Posterior vena cava (tissue), 2 donors: Measurements from ENCODE around the gene FBXL7. TPM values are rescaled to one million over a fixed set of nuclear protein-coding genes. Genes with fewer than 3 reads are reported as not detected.

Experiments
- microRNA-seq, 2 donors: library from miRNA; unstranded; fragments of <30 nt; microRNA quantifications; one replicate each; pipeline ENCODE4 v1.2.0, GENCODE V29; 2020 to 2021; ENCODE audit warnings: borderline microRNAs expressed in 2 of 2
- total RNA-seq, 2 donors: library from RNA; stranded (reverse); fragmentation: NEBNext Ultra II Directional; extraction: Animal tissue kit (Norgen Biotek cat#: 25700); gene quantifications; one replicate each; pipeline ENCODE4 v1.2.1, GENCODE V29; 2021
- donor health status: DM: yes; HTN: yes; CAD: no.
- donor health status: DM: yes; HTN: yes; CAD: no.

Gene FBXL7
- total RNA-seq, 2 donors from 2014 or later: 22.1 to 29.9 TPM

Small RNA genes within 50 kb of the gene (microRNA-seq; reads per million reads assigned to microRNA genes)
- 77.5 to 291 reads per million in 2 donors for gene MIR887
